ENCODE results near the gene RAB36. TPM values are rescaled to one million over a fixed set of nuclear protein-coding genes. Genes with fewer than 3 reads are reported as not detected.

RAB36 gene
- total and polyA plus RNA-seq, 9 of the 15 experiments (the other 6 are each of a cell fraction or from before 2014, with no cell fraction given), result 0.04 to 0.50 (median 0.08) TPM; not detected in 3

GRCh38 chr22:23108249-23109078, 36.8 kb upstream of the RAB36 start (continued):
- no peak for TF ChIP-seq ATF3 (IDR thresholded peaks at IDR 0.05)
- TF ChIP-seq ATF3 (CRISPR knock-in tag; conservative IDR thresholded peaks at IDR 0.05), result peak; percentile 77
- TF ChIP-seq ZNF436 (CRISPR knock-in tag; IDR thresholded peaks at IDR 0.05), result no peak
- TF ChIP-seq MTA2 (IDR thresholded peaks at IDR 0.05; ENCODE audit: low read depth), result no peak
- peak in 1 of 2 experiments; percentile 55 for TF ChIP-seq E2F6 (IDR thresholded peaks at IDR 0.05; ENCODE audit: borderline replicate concordance in 1 of 2, extremely low read depth in 1 of 2, insufficient read depth in 1 of 2, insufficient read length in 1 of 2, low read depth in 1 of 2, low read length in 1 of 2, poor library complexity in 1 of 2, severe bottlenecking in 1 of 2)
- TF ChIP-seq NONO (IDR thresholded peaks at IDR 0.05; ENCODE audit: low read depth in 2 of 2, low read length in 1 of 2), result no peak
- 0 out of 2 replicates have a peak, but pooled peaks have one; percentile 1 for TF ChIP-seq KDM2B (CRISPR knock-in tag; IDR thresholded peaks at IDR 0.05)
- no peak for TF ChIP-seq ZNF23 (CRISPR knock-in tag; IDR thresholded peaks at IDR 0.05)
- TF ChIP-seq ETV5 (CRISPR knock-in tag; IDR thresholded peaks at IDR 0.05; ENCODE audit: low read depth), result no peak
- TF ChIP-seq E2F5 (CRISPR knock-in tag; IDR thresholded peaks at IDR 0.05), result no peak
- TF ChIP-seq KDM4B (IDR thresholded peaks at IDR 0.05; ENCODE audit: borderline replicate concordance in 2 of 2, low read depth in 1 of 2), result peak in 1 of 2 experiments; percentile 21; a peak in 1 of 4 replicates
- TF ChIP-seq SREBF1 (IDR thresholded peaks at IDR 0.05; ENCODE audit: borderline replicate concordance, low read depth, low read length), result no peak
- TF ChIP-seq TBL1XR1 (IDR thresholded peaks at IDR 0.05; ENCODE audit: low read length in 2 of 2), result 0 out of 4 replicates have a peak, but pooled peaks of 1 of the 2 experiments have one; percentile 20
- TF ChIP-seq L3MBTL2 (IDR thresholded peaks at IDR 0.05), result no peak
- no peak for TF ChIP-seq ZNF408 (CRISPR knock-in tag; IDR thresholded peaks at IDR 0.05; ENCODE audit: low read depth)

Measured in K562 (cell line).